ENCODE results near the gene LRSAM1. TPM values are rescaled to one million over a fixed set of nuclear protein-coding genes. Genes with fewer than 3 reads are reported as not detected.

The LRSAM1 gene
- total and polyA plus RNA-seq, 2 of the 8 experiments (the other 6 are each of a cell fraction or from before 2014, with no cell fraction given): 9.7 to 18.3 TPM

GRCh38 chr9:127529671-127530070, 78.4 kb downstream of the LRSAM1 start:
- no peak overlapping the region for H3K9ac ChIP-seq (replicated peaks in 1 of 4; ENCODE audit: extremely low read depth in 1 of 4, low read depth in 3 of 4, low read length in 3 of 4)
- H3K79me2 ChIP-seq (ENCODE audit: control insufficient read depth in 1 of 2, insufficient read depth in 2 of 2, low read length in 2 of 2): no peaks in the 10 kb centered on the region
- no peaks in the 10 kb centered on the region for H3K27me3 ChIP-seq (replicated peaks in 1 of 4; ENCODE audit: control insufficient read depth in 3 of 4, extremely low read depth in 1 of 4, insufficient read depth in 3 of 4, low read length in 3 of 4)
- H3K9me3 ChIP-seq (ENCODE audit: insufficient read depth in 2 of 2, low read depth in 1 of 2, low read length in 1 of 2): peaks cover 14 to 17% of the 10 kb centered on the region in 2 experiments
- no peak overlapping the region for H3K4me2 ChIP-seq (ENCODE audit: insufficient read depth in 1 of 2, low read depth in 2 of 2, low read length in 2 of 2)
- ChIA-PET CTCF (ENCODE audit: partially characterized antibody) (interaction anchor here (1.0 to 7.1 kb wide), 9 partner anchors 9 to 198 kb away, joined by 3 to 105 read pairs (median 11); no protein-coding TSS in a partner anchor), POLR2A (ENCODE audit: partially characterized antibody) (interaction anchor here (0.6 to 1.0 kb wide), 2 partner anchors 15 to 175 kb away, joined by 3 read pairs; no protein-coding TSS in a partner anchor)
- H3K27ac ChIP-seq (ENCODE audit: low read depth, low read length): no peak overlapping the region
- no peak overlapping the region for H3K14ac ChIP-seq (ENCODE audit: insufficient read length)
- no peak overlapping the region; the same call in 1 of the 2 replicates for H4K8ac ChIP-seq (ENCODE audit: extremely low read depth, insufficient read depth, low read length)
- no peak for TF ChIP-seq CBX5 (IDR thresholded peaks at IDR 0.05; ENCODE audit: low read depth, low read length)
- no peak for TF ChIP-seq SIX5 (IDR thresholded peaks at IDR 0.05; ENCODE audit: low read depth, low read length)
- no peak for TF ChIP-seq TAF7 (optimal IDR thresholded peaks at IDR 0.05; ENCODE audit: borderline replicate concordance, low read depth, low read length)
- no peak for TF ChIP-seq RNF2 (IDR thresholded peaks at IDR 0.05; ENCODE audit: borderline replicate concordance, low read depth, low read length, missing control alignments, poor library complexity, severe bottlenecking)
- no peak for TF ChIP-seq CHD2 (IDR thresholded peaks at IDR 0.05; ENCODE audit: low read length)
- TF ChIP-seq HDAC6 (IDR thresholded peaks at IDR 0.05; ENCODE audit: low read depth, low read length): no peak
- TF ChIP-seq CREB1 (IDR thresholded peaks at IDR 0.05): no peak
- no peak for TF ChIP-seq CHD1 (IDR thresholded peaks at IDR 0.05; ENCODE audit: low read depth, low read length)
- TF ChIP-seq BRCA1 (IDR thresholded peaks at IDR 0.05; ENCODE audit: low read depth, low read length): no peak
- no peak for TF ChIP-seq TAF1 (IDR thresholded peaks at IDR 0.05; ENCODE audit: low read depth, low read length)
- TF ChIP-seq POU5F1 (IDR thresholded peaks at IDR 0.05; ENCODE audit: low read depth, low read length): no peak
- no peak for TF ChIP-seq SRF (IDR thresholded peaks at IDR 0.05; ENCODE audit: low read depth, low read length)
- H3K79me1 ChIP-seq (ENCODE audit: low read depth, low read length): 0 out of 2 replicates have a peak, but pooled peaks cover 2% of the 10 kb centered on the region
- peaks cover 3 to 28% (median 12%) of the 10 kb centered on the region in 4 experiments for H3K4me1 ChIP-seq (replicated peaks in 1 of 4; ENCODE audit: control insufficient read depth in 3 of 4, insufficient read depth in 4 of 4, low read length in 3 of 4)
- no peak overlapping the region for H2BK120ac ChIP-seq (replicated peaks; ENCODE audit: low read depth, low read length)
- H2BK15ac ChIP-seq (ENCODE audit: low read length): no peak overlapping the region
- no peaks in the 10 kb centered on the region for H4K20me1 ChIP-seq (replicated peaks in 1 of 2; ENCODE audit: control insufficient read depth in 1 of 2, insufficient read depth in 2 of 2, low read length in 2 of 2)
- H3K23ac ChIP-seq (ENCODE audit: insufficient read length): no peak overlapping the region
- H2BK12ac ChIP-seq (ENCODE audit: low read depth, low read length): no peak overlapping the region
- H3K23me2 ChIP-seq (ENCODE audit: low read depth, low read length): no peaks in the 10 kb centered on the region
- no peak overlapping the region for H3K56ac ChIP-seq (replicated peaks; ENCODE audit: insufficient read length, low read depth, low read length)
- H2BK20ac ChIP-seq (ENCODE audit: low read length): no peak overlapping the region
- DNase-seq (ENCODE audit: low read depth in 1 of 2, low spot score in 2 of 2) (no peak), FAIRE-seq (no peak)
- H2BK5ac ChIP-seq (ENCODE audit: low read depth, low read length): no peak overlapping the region
- no peak overlapping the region for H2AFZ ChIP-seq (ENCODE audit: low read length)
- H3K36me3 ChIP-seq (ENCODE audit: control insufficient read depth in 2 of 4, insufficient read depth in 4 of 4, low read length in 3 of 4): peaks cover 0 to 14% (median 11%) of the 10 kb centered on the region in 4 experiments; a peak in 6 of 8 replicates
- no peak overlapping the region for H4K5ac ChIP-seq (ENCODE audit: insufficient read length, low read depth, low read length)
- H3K4ac ChIP-seq (replicated peaks; ENCODE audit: insufficient read length, low read depth, low read length): no peak overlapping the region
- H2AK5ac ChIP-seq (ENCODE audit: low read depth, low read length): no peak overlapping the region
- no peak overlapping the region for H4K91ac ChIP-seq (replicated peaks; ENCODE audit: insufficient read length, low read length)
- no peak overlapping the region for H3K18ac ChIP-seq (ENCODE audit: extremely low read depth, low read length)
- no peak overlapping the region; a peak in 1 of 8 replicates for H3K4me3 ChIP-seq (ENCODE audit: extremely low read depth in 1 of 4, insufficient read depth in 2 of 4, low read depth in 3 of 4, low read length in 4 of 4)
- 91% methylated on average over 4 of the region's 4 CpGs; no CpG with 5 or more reads in 1 of the 2 experiments for WGBS, 2 experiments (ENCODE audit: extremely low coverage in 1 of 2, insufficient coverage in 1 of 2, insufficient read length in 1 of 2, insufficient replicate concordance in 2 of 2, low coverage in 1 of 2, low lambda C conversion rate in 2 of 2, missing lambda C conversion rate in 1 of 2)

Data from H1 (cell line).